Measurements from ENCODE around the gene RASIP1. TPM values are rescaled to one million over a fixed set of nuclear protein-coding genes. Genes with fewer than 3 reads are reported as not detected.

Gene RASIP1
- total RNA-seq, 4 donors from 2014 or later, result 9.7 to 25.8 (median 14.0) TPM

- Histone ChIP-seq H3K9me3 (no peaks in the 10 kb centered on the region), H3K4me3 (replicated peaks in 1 of 3) (no peak overlapping the region), H3K27ac (peak overlapping the region in 2 of 3 donors; percentile 78 to 79), H3K27me3 (no peaks in the 10 kb centered on the region), H3K36me3 (no peaks in the 10 kb centered on the region), H3K4me1 (peaks cover 4 to 6% of the 10 kb centered on the region in 2 donors)
- WGBS, 2 donors, result 76 to 85% methylated on average over 2 of the region's 2 CpGs
- no peak for TF ChIP-seq CTCF (IDR thresholded peaks at IDR 0.05)
- no peak for TF ChIP-seq POLR2A (IDR thresholded peaks at IDR 0.05)
- intact Hi-C loops (cut with DNase I), result no loop called here
- no peak for DNase-seq
These were observed 13.9 kb downstream of the RASIP1 start for GRCh38 chr19:48726556-48726955.

GRCh38 chr19:48724796-48725753 lies 15.3 kb downstream of the RASIP1 start:
- H3K27me3 ChIP-seq, result no peaks in the 10 kb centered on the region
- peaks cover 4 to 8% of the 10 kb centered on the region in 2 donors for H3K4me1 ChIP-seq
- DNase-seq, result no peak
- peak overlapping the region; percentile 70 to 79 (median 78) for H3K27ac ChIP-seq
- H3K36me3 ChIP-seq, result no peaks in the 10 kb centered on the region
- intact Hi-C loops (cut with DNase I), result no loop called here
- no peak overlapping the region for H3K4me3 ChIP-seq (replicated peaks in 1 of 3)
- 56 to 61% methylated on average over 11 of the region's 11 CpGs for WGBS, 2 donors
- H3K9me3 ChIP-seq, result no peaks in the 10 kb centered on the region
- TF ChIP-seq POLR2A (IDR thresholded peaks at IDR 0.05), result no peak
- TF ChIP-seq CTCF (IDR thresholded peaks at IDR 0.05), result no peak

GRCh38 chr19:48722196-48722708 lies 18.2 kb downstream of the RASIP1 start:
- H3K36me3 ChIP-seq, result no peaks in the 10 kb centered on the region
- WGBS, 2 donors, result 81 to 87% methylated on average over 11 of the region's 11 CpGs
- H3K4me3 ChIP-seq (replicated peaks in 1 of 3), result no peak overlapping the region
- no peaks in the 10 kb centered on the region for H3K27me3 ChIP-seq
- H3K4me1 ChIP-seq, result peaks cover 13 to 25% of the 10 kb centered on the region in 2 donors
- H3K27ac ChIP-seq, result no peak overlapping the region
- intact Hi-C loops (cut with DNase I), result no loop called here
- DNase-seq, result no peak
- H3K9me3 ChIP-seq, result no peaks in the 10 kb centered on the region
- no peak for TF ChIP-seq CTCF (IDR thresholded peaks at IDR 0.05)
- no peak for TF ChIP-seq POLR2A (IDR thresholded peaks at IDR 0.05)

- Histone ChIP-seq H3K27ac (peak overlapping the region; percentile 64 to 80 (median 70)), H3K36me3 (no peaks in the 10 kb centered on the region), H3K4me3 (replicated peaks in 1 of 3) (peak overlapping the region; percentile 39 to 52 (median 43)), H3K27me3 (no peaks in the 10 kb centered on the region), H3K4me1 (peaks cover 23 to 37% of the 10 kb centered on the region in 2 donors), H3K9me3 (no peaks in the 10 kb centered on the region)
- intact Hi-C loops (cut with DNase I), result no loop called here
- TF ChIP-seq CTCF (IDR thresholded peaks at IDR 0.05), result no peak
- peak in 1 of 2 donors; percentile 11 for TF ChIP-seq POLR2A (IDR thresholded peaks at IDR 0.05)
- WGBS, 2 donors, result 15 to 30% methylated on average over 34 to 42 of the region's 42 CpGs
- DNase-seq, result peak; percentile 100
These were observed 19.7 kb downstream of the RASIP1 start for GRCh38 chr19:48720613-48721296.
